ENCODE data around the gene RAB26. TPM values are rescaled to one million over a fixed set of nuclear protein-coding genes. Genes with fewer than 3 reads are reported as not detected.

RAB26 gene
- total RNA-seq, 1 donor from 2014 or later: not detected

DNA sequence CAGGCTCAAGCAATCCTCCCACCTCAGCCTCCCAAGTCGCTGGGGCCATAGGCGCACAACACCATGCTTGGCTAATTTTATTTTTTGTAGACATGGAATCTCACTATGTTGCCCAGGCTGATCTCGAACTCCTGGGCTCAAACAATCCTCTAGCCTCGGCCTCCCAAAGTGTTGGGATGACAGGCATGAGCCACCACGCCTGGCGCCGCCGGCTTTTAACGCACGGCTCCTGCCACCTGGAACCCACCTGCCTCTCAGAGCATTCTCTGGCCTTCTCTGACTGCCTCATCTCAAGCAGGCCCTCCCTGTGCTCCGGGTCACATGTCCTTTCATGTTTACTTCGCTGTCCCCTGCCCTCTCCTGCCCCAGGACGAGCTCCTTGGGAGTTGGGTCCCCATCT, 37.6 kb downstream of the RAB26 start:
- Histone ChIP-seq H3K9me3 (ENCODE audit: control insufficient read depth in 3 of 3, low read length in 3 of 3) (no peaks in the 10 kb centered on the region), H3K36me3 (ENCODE audit: control insufficient read depth in 3 of 3, insufficient read depth in 3 of 3, low read length in 3 of 3) (no peaks in the 10 kb centered on the region), H3K4me1 (ENCODE audit: control insufficient read depth in 3 of 3, insufficient read depth in 3 of 3, low read length in 3 of 3) (no peaks in the 10 kb centered on the region), H3K9ac (ENCODE audit: low read depth in 1 of 3, low read length in 3 of 3) (no peak overlapping the region), H3K27ac (ENCODE audit: low read depth, low read length) (no peak overlapping the region), H3K4me3 (ENCODE audit: low read length in 3 of 3) (no peak overlapping the region), H3K27me3 (ENCODE audit: control insufficient read depth in 3 of 3, insufficient read depth in 3 of 3, low read length in 3 of 3) (no peaks in the 10 kb centered on the region)

DNA sequence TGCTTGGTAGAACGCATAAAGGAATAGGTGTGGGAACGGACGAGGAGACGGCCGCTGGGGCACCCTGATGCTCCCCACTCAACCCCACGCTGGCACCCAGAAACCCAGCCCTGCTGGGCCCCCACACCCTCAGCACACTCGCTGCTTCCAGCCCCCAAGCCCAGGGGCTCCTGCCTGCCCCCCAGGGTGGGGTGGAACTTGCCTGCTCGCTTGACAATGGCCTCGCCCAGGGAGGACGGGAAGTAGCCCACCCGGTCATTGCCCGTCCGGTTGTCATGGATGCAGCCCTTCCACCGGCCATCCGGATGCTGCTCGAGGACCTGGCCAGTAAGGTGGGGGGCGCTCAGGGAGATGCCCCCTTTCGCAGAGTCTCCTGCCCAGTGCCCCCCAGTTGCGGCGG, 38.1 kb downstream of the RAB26 start:
- H3K9me3 ChIP-seq (ENCODE audit: control insufficient read depth in 3 of 3, low read length in 3 of 3): no peaks in the 10 kb centered on the region
- no peak overlapping the region for H3K27ac ChIP-seq (ENCODE audit: low read depth, low read length)
- no peaks in the 10 kb centered on the region for H3K27me3 ChIP-seq (ENCODE audit: control insufficient read depth in 3 of 3, insufficient read depth in 3 of 3, low read length in 3 of 3)
- no peak overlapping the region for H3K4me3 ChIP-seq (ENCODE audit: low read length in 3 of 3)
- H3K9ac ChIP-seq (ENCODE audit: low read depth in 1 of 3, low read length in 3 of 3): no peak overlapping the region
- no peaks in the 10 kb centered on the region for H3K4me1 ChIP-seq (ENCODE audit: control insufficient read depth in 3 of 3, insufficient read depth in 3 of 3, low read length in 3 of 3)
- no peaks in the 10 kb centered on the region for H3K36me3 ChIP-seq (ENCODE audit: control insufficient read depth in 3 of 3, insufficient read depth in 3 of 3, low read length in 3 of 3)

DNA sequence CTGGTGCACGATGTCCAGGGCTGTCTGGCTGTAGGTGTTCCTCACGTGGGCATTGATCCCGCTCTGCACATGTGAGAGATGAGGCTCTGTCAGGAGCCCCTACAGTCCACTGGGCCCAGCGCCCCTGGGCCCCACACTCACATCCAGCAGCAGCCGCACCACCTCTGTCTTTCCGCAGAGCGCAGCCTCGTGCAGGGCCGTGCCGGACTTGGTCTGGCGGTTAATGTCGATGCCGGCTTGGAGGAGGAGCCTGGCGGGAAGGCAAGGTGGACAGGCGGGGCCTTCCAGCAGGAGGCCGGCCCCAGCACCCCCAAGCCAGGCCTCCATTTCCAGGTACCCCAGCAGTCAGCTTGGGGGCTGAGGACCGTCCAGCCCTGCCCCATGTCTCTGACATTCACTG, 38.8 kb downstream of the RAB26 start:
- no peaks in the 10 kb centered on the region for H3K4me1 ChIP-seq (ENCODE audit: control insufficient read depth in 3 of 3, insufficient read depth in 3 of 3, low read length in 3 of 3)
- H3K4me3 ChIP-seq (ENCODE audit: low read length in 3 of 3): no peak overlapping the region
- H3K27me3 ChIP-seq (ENCODE audit: control insufficient read depth in 3 of 3, insufficient read depth in 3 of 3, low read length in 3 of 3): no peaks in the 10 kb centered on the region
- H3K9me3 ChIP-seq (ENCODE audit: control insufficient read depth in 3 of 3, low read length in 3 of 3): no peaks in the 10 kb centered on the region
- H3K36me3 ChIP-seq (ENCODE audit: control insufficient read depth in 3 of 3, insufficient read depth in 3 of 3, low read length in 3 of 3): no peaks in the 10 kb centered on the region
- no peak overlapping the region for H3K27ac ChIP-seq (ENCODE audit: low read depth, low read length)
- H3K9ac ChIP-seq (ENCODE audit: low read depth in 1 of 3, low read length in 3 of 3): no peak overlapping the region

DNA sequence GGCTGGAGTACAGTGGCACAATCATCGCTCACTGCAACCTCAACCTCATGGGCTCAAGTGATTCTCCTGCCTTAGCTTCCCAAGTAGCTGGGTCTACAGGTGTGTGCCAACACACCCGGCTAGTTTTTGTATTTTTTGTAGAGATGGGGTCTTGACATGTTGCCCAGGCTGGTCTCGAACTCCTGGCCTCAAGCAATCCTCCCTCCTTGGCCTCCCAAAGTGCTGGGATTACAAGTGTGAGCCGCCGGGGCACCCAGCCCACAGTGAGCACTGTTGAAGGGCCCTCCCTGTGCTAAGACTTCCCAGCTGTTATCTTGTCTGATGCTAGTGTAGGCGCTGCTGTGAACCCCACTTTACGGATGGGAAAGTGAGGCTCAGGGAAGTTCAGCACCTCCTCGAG, 40.0 kb downstream of the RAB26 start:
- no peaks in the 10 kb centered on the region for H3K9me3 ChIP-seq (ENCODE audit: control insufficient read depth in 3 of 3, low read length in 3 of 3)
- peaks cover 0 to 2% (median 1%) of the 10 kb centered on the region in 3 donors for H3K27me3 ChIP-seq (ENCODE audit: control insufficient read depth in 3 of 3, insufficient read depth in 3 of 3, low read length in 3 of 3)
- H3K4me3 ChIP-seq (ENCODE audit: low read length in 3 of 3): no peak overlapping the region
- no peak overlapping the region for H3K9ac ChIP-seq (ENCODE audit: low read depth in 1 of 3, low read length in 3 of 3)
- H3K27ac ChIP-seq (ENCODE audit: low read depth, low read length): no peak overlapping the region
- no peaks in the 10 kb centered on the region for H3K36me3 ChIP-seq (ENCODE audit: control insufficient read depth in 3 of 3, insufficient read depth in 3 of 3, low read length in 3 of 3)
- H3K4me1 ChIP-seq (ENCODE audit: control insufficient read depth in 3 of 3, insufficient read depth in 3 of 3, low read length in 3 of 3): no peaks in the 10 kb centered on the region

DNA sequence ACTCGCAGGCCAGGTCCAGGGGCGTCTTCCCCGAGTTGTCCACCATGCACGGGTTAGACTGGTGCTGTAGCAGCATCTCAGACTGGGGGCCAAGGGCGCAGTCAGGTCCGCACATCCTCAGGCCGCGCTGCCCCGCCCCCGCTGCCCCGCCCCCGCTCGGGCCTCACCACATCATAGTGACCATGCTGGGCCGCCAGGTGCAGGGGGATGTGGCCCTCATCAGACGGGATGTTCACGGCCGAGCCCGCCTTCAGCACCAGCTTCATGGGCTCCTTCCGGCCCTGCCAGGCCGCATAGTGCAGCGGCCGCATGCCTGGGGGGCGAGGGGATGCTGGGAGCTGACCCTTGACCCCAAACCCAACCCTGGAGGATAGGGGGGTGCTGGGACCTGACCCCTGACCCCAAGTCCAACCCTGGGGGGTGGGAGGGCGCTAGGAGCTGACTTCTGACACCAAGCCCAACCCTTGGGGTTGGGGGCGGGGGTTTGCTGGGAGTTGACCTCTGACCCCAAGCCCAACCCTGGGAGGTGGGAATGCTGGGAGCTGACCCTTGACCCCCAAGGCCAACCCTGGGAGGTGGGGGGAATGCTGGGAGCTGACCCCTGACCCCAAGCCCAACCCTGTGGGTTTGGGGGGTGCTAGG, 40.9 kb downstream of the RAB26 start:
- Histone ChIP-seq H3K4me3 (ENCODE audit: low read length in 3 of 3) (no peak overlapping the region), H3K9ac (ENCODE audit: low read depth in 1 of 3, low read length in 3 of 3) (no peak overlapping the region), H3K9me3 (ENCODE audit: control insufficient read depth in 3 of 3, low read length in 3 of 3) (no peaks in the 10 kb centered on the region), H3K27me3 (ENCODE audit: control insufficient read depth in 3 of 3, insufficient read depth in 3 of 3, low read length in 3 of 3) (peaks cover 9 to 11% (median 11%) of the 10 kb centered on the region in 3 donors), H3K4me1 (ENCODE audit: control insufficient read depth in 3 of 3, insufficient read depth in 3 of 3, low read length in 3 of 3) (no peaks in the 10 kb centered on the region), H3K27ac (ENCODE audit: low read depth, low read length) (no peak overlapping the region), H3K36me3 (ENCODE audit: control insufficient read depth in 3 of 3, insufficient read depth in 3 of 3, low read length in 3 of 3) (no peaks in the 10 kb centered on the region)

DNA sequence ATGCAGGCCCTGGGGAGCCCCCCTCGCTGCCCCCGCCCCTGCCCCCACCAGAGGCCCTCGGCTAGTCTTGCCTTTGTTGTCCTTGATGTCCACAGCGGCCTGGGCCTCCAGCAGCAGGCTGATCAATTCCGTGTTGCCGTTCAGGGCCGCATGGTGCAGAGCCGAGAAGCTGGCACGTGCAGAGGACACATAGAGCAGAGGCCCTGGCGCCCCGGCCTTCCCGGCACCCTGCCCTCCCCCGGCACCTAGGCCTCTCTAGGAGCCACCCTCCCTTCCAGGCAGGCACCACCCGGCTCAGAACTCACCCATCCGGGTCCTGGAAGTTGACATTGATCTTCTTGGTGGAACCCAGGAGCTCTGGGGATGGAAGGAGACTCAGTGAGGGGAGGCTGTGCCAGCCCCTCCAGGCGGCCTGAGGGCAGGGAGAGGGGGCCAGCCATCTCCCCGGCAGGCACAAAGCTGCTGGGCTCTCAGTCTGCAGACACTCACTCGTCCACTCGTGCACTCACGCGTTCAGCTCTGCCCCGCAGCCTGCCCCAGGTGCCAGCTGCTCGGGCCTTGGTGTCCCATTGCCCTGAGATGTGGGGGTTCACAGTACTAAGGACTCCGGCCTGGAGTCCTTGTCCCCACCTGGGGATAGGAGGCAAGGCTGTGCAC, 41.7 kb downstream of the RAB26 start:
- Histone ChIP-seq H3K9me3 (ENCODE audit: control insufficient read depth in 3 of 3, low read length in 3 of 3) (no peaks in the 10 kb centered on the region), H3K27ac (ENCODE audit: low read depth, low read length) (no peak overlapping the region), H3K4me3 (ENCODE audit: low read length in 3 of 3) (no peak overlapping the region), H3K27me3 (ENCODE audit: control insufficient read depth in 3 of 3, insufficient read depth in 3 of 3, low read length in 3 of 3) (peaks cover 16 to 19% (median 18%) of the 10 kb centered on the region in 3 donors), H3K9ac (ENCODE audit: low read depth in 1 of 3, low read length in 3 of 3) (no peak overlapping the region), H3K4me1 (ENCODE audit: control insufficient read depth in 3 of 3, insufficient read depth in 3 of 3, low read length in 3 of 3) (peaks cover 0 to 4% (median under 1%) of the 10 kb centered on the region in 3 donors), H3K36me3 (ENCODE audit: control insufficient read depth in 3 of 3, insufficient read depth in 3 of 3, low read length in 3 of 3) (no peaks in the 10 kb centered on the region)

DNA sequence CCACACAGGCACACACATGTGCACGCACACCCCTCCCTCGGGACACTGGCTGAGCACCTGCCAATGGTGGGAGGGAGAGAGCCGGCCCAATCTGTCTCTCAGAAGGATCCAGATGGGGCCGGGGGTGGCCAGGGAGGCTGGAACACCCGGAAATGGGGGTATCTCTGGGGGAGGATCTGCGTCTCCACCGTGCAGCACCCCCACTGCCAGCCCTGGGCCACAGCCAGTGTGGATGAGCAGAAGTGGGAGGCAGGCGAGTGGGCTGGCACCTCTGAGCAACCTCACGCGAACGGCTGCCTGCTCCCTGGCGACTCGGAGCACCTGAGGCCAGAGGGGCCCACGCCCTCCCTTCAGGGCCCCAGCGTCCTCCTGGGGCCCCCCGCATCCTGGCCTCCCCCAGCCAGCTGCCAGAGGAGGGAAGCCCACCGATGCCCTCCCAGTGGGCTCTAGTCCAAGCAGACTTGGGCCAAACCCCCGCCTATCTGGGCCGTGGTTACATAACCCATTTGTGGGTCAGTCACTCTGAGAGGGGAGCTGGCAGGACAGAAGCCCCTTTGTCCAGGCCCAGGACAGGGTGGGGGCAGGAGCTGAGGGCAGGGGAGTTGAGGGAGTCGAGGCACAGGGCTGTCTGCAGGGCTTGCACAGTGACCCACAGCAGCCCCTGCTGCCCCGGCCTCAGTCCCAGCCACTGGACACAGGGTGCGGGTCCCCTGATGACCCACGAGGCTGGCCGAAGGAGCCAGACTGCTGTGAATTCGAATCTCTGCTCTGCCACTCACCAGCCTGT, 42.4 kb downstream of the RAB26 start:
- Histone ChIP-seq H3K4me3 (ENCODE audit: low read length in 3 of 3) (no peak overlapping the region), H3K27me3 (ENCODE audit: control insufficient read depth in 3 of 3, insufficient read depth in 3 of 3, low read length in 3 of 3) (peaks cover 24 to 26% (median 24%) of the 10 kb centered on the region in 3 donors), H3K27ac (ENCODE audit: low read depth, low read length) (no peak overlapping the region), H3K4me1 (ENCODE audit: control insufficient read depth in 3 of 3, insufficient read depth in 3 of 3, low read length in 3 of 3) (peaks cover 0 to 11% (median 5%) of the 10 kb centered on the region in 3 donors), H3K9me3 (ENCODE audit: control insufficient read depth in 3 of 3, low read length in 3 of 3) (no peaks in the 10 kb centered on the region), H3K9ac (ENCODE audit: low read depth in 1 of 3, low read length in 3 of 3) (no peak overlapping the region), H3K36me3 (ENCODE audit: control insufficient read depth in 3 of 3, insufficient read depth in 3 of 3, low read length in 3 of 3) (no peaks in the 10 kb centered on the region)

DNA sequence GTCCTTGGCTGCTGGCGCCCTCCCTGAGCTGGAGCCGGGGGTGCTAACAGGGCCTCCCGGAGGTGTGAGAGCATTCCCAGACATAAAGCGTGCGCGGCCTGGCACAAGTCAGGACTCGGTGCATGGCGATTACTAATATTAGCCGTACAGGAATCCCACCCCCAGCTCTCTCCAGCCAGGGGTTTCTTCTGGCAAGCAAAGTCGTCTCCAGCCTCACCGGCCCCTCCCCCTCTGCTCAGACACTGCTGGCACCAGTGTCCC, 43.0 kb downstream of the RAB26 start:
- Histone ChIP-seq H3K4me1 (ENCODE audit: control insufficient read depth in 3 of 3, insufficient read depth in 3 of 3, low read length in 3 of 3) (peaks cover 0 to 11% (median 5%) of the 10 kb centered on the region in 3 donors), H3K36me3 (ENCODE audit: control insufficient read depth in 3 of 3, insufficient read depth in 3 of 3, low read length in 3 of 3) (no peaks in the 10 kb centered on the region), H3K27me3 (ENCODE audit: control insufficient read depth in 3 of 3, insufficient read depth in 3 of 3, low read length in 3 of 3) (peaks cover 24 to 27% (median 25%) of the 10 kb centered on the region in 3 donors), H3K9ac (ENCODE audit: low read depth in 1 of 3, low read length in 3 of 3) (no peak overlapping the region), H3K4me3 (ENCODE audit: low read length in 3 of 3) (no peak overlapping the region), H3K9me3 (ENCODE audit: control insufficient read depth in 3 of 3, low read length in 3 of 3) (no peaks in the 10 kb centered on the region), H3K27ac (ENCODE audit: low read depth, low read length) (no peak overlapping the region)

DNA sequence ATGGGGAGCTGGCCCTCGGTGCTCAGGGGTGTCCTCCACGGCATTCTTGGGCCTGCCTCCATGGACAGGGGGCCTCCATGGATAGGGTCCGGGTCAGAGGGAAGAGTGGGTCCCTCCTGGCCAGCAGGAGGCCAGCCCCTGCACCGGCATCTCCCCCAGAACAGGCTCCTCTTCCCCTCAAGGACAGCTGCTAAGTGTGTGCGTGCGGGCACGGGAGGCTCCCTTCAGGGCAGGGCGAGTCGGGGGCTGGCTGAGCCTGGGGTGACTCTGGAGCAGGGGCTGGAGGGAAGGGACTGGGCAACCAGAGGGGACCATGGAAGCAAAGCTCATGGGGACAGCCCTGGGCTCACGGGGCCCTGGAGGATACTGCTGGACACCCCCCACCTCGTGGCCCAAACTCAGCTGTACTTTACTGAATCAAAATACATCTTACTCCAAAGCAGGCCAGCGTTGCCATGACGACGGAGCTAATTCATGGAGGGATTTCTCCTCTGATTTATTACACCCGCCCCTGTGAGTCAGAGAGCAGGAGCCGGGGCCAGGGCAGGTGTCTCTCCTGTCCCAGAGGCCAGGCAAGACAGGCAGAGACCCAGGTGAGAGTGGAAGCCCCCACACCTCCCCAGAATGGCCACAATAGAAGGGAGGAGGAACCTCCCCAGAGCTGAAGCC, 45.9 kb downstream of the RAB26 start:
- H3K4me3 ChIP-seq (ENCODE audit: low read length in 3 of 3): no peak overlapping the region
- peaks cover 38 to 41% (median 39%) of the 10 kb centered on the region in 3 donors for H3K27me3 ChIP-seq (ENCODE audit: control insufficient read depth in 3 of 3, insufficient read depth in 3 of 3, low read length in 3 of 3)
- H3K27ac ChIP-seq (ENCODE audit: low read depth, low read length): no peak overlapping the region
- H3K4me1 ChIP-seq (ENCODE audit: control insufficient read depth in 3 of 3, insufficient read depth in 3 of 3, low read length in 3 of 3): peaks cover 0 to 11% (median 5%) of the 10 kb centered on the region in 3 donors
- no peaks in the 10 kb centered on the region for H3K36me3 ChIP-seq (ENCODE audit: control insufficient read depth in 3 of 3, insufficient read depth in 3 of 3, low read length in 3 of 3)
- H3K9ac ChIP-seq (ENCODE audit: low read depth in 1 of 3, low read length in 3 of 3): no peak overlapping the region
- no peaks in the 10 kb centered on the region for H3K9me3 ChIP-seq (ENCODE audit: control insufficient read depth in 3 of 3, low read length in 3 of 3)

Data from skeletal muscle tissue (tissue), 4 donors.